Stimulated activated CD8-positive, alpha-beta memory T cell treated with anti-CD3 and anti-CD28 coated beads, Interleukin-15, amount 100 ng/mL, for 4 hours (primary cell): ENCODE measurements around the gene SOCS1.

ENCODE experiments used
- DNase-seq, 2 donors: peaks; one replicate each; pipeline ENCODE4 v3.0.0-alpha.2; 2020; ENCODE audit warnings: low read depth in 2 of 2

Gene SOCS1

DNA sequence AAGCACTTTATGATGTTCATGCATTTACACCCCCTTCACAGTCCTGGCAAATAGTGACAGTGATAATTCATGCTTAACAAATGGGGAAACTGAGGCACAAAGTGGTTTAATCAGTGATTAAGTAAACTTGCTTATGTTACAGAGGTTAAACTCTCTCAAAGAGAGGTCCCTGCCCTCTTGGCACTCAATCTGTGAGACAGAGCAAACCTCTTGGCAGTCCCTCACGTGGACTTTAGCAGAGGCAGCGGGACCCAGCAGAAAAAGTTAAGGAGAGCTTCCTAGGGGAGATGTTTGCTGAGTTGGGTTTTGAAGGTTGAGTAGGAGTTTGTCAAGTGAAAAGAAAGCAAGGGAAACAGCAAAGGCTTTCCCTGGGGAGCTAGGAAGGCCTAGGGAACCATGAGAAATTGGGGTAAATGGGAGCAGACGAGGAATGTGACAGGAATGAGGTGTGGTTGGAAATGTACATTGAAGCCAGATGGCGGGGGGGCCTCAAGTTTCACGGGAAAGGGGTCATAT, 10.7 kb downstream of the SOCS1 start:
- DNase-seq = no peak

DNA sequence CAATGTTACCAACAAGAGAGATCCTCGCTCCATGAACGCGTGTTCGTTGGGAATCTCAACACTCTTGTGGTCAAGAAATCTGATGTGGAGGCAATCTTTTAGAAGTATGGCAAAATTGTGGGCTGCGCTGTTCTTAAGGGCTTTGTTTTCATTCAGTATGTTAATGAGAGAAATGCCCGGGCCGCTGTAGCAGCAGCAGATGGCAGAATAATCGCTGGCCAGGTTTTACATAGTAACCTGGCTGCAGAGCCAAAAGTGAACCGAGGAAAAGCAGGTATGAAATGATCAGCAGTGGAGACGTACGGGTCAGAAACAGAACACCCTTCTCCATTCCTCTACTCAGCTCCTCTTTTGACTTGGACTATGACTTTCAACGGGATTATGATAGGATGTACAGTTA, 13.3 kb downstream of the SOCS1 start:
- DNase-seq = no peak

DNA sequence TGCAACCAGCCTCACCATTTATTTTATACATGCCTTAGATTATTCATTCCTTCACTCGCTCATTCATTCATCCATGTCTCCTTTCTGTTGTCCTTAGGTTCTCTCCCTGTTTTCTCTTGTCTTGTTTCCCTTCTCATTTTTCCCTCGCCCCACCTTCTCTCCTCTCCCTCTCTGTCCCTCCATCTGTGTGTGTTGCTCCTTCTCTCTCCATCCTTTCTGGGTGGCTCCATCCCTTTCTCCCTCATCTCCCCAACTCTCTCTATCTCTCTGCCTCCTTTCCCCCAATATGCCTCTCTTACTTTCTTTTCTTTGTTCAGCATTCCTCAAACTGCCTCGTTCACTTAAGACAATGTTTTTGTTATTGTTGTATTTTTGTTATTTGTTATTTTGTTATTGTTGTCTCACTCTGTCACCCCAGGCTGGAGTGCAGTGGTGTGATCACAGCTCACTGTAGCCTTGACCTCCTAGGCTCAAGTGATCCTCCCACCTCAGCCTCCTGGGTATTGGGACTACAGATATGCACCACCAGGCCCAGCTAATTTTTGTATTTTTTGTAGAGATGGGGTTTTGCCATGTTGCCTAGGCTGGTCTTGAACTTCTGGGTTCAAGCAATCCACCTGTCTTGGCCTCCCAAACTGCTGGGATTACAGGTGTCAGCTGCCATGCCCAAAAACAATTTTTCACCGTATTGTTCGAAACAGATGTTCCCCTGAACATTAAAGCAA, 14.4 kb downstream of the SOCS1 start:
- DNase-seq = no peak

GRCh38 chr16:11240636-11241473, 15.1 kb downstream of the SOCS1 start:
- no peak for DNase-seq

GRCh38 chr16:11239644-11240632, 16.1 kb downstream of the SOCS1 start:
- no peak for DNase-seq

DNA sequence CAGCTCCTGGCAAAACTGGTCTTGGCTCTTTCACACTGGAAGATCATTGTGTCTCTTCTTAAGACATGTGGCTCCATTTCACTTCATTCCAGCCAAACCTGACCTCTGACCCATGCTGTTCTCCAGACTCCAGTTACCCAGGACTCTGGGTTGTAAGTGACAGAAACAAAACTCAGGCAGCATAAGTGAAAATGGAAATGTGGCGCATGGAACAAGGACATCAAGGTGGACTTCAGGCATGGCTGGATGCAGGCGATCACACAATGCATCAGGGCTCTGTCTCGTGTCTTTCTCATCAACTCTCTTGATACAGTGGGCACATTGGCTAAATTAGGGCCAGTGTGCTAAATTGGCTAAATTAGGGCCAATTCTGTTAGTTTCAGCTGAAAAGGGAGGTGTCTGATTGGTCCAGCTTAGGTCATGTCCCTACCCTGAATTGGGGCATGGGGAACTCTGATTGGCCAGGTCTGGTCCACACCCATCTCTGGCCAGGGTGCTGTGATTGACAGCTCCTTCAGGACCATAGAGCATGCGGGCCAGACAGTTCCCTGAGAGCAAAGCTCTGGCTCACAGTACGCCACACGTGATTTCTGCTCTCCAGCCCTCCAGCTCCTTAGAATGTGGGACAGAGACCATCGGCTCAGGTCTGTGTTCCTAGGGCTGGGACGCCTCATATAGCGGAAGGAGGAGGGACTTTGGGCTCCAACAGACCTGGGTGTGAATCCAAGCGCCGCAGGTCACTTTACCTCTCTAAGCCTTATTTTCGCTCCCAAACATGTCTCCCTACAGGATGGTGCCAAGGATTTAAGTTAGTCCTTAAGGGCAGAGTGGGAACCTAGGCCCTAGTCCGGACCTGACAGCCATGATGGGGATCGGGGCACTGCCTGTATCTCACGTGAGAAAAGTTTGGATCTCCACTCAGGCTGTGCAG, 17.5 kb downstream of the SOCS1 start:
- DNase-seq = no peak

DNA sequence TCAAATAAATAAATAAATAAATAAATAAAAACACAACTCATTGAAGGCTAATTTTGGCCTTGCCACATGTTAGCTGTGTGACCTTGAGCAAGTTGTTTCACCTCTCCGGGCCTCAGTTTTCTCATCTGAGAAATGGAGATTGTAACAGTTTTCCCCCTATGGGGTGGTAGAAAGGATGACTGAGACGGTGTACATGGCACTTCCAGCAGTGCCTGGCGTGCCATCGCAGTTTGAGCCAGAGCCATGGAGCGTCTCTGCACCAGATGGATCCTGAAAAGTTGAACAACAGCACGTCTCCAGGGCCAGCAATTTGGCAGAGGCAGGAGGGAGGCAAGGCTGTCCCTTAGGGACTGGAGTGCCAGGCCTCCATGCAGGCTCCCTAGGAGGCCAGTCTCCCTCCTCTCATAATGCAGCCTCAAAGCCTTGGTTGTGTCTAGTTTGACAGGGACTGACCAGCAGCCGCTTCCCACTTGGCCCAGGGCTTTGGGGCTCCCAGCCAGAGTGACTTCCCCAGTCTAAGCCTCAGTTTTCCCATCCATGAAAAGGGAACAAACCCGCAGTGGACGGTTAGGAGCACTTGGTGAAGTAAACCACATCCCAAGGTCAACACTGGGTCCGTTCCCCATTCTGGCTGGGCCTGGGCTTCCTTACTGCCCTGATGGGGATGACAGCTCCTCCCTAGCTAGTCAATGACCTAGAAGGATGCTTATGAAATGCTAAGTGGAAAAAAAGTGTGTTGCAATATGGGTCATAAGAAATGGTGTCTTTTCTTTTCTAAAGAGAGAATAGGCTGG, 19.3 kb downstream of the SOCS1 start:
- DNase-seq = no peak

GRCh38 chr16:11235703-11235991, 20.4 kb downstream of the SOCS1 start:
- no peak for DNase-seq

GRCh38 chr16:11234884-11235702, 20.9 kb downstream of the SOCS1 start:
- DNase-seq = no peak

DNA sequence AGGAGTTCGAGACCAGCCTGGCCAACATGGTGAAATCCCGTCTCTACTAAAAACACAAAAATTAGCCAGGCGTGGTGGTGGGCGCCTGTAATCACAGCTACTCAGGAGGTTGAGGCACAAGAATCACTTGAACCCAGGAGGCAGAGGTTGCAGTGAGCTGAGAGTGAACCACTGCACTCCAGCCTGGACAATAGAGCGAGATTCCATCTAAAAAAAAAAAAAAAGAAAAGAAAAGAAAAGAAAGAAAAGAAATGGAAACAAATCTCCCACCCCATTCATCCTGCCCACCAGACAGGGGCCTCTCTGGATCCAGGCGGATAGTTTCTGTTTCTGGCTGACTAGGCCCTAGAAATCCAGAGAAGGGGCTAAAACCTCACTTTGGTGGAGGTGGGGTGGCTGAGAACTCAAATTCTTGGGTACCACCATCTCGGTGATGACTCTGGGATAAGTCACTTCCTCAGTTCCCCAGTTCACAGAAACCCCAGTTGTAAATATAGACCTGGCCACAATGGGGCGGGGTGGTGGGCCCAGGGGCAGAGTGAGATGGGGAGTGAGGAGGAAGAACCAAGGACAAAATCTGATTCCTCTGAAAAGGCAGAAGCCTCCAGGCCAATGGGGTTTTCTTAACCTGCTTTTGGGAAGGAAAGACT, 22.2 kb downstream of the SOCS1 start:
- peak; percentile 58 to 71 for DNase-seq

DNA sequence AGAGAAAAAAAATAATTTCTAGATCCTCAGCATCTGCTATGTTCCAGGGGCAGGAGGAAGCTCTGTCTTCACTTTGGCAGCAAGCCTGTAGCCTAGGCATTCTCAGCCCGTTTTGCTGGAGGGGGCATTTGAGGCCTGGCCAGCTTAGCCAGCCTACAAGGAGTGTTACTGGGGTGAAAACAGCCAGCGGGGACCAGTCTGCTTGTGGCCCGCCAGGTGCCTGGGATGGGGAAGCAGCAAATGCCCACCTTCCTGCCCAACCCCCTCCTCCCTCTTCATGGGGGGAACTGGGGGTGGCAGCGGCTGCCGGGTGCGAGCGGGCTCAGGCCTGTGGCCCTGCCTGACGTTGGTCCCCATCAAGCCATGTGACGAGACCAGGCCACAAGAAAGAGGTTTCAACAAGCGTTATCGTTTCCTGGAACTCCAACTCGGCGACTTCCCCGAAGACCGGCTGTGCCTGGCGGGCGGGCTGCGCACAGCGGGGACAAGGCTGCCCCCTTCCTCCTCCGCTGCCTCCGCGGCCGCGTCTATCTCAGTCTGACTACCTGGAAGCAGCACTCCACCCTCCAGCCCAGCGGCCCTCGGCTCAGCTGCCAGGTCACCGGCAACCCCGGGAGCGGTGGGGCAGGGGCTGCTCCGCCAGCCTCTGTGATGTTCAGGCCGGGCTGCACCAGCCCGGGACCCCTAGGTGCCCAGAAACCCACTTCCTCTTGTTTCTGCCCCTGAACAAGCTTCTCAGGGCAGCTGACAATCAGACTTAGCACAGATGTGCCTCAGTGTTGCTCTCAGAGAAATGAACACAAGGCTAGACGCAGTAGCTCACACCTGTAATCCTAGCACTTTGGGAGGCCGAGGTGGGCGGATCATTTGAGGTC, 22.9 kb downstream of the SOCS1 start:
- peak; percentile 82 to 86 for DNase-seq

- no peak for DNase-seq
Measured at GRCh38 chr16:11232302-11232851, 23.6 kb downstream of the SOCS1 start.

- DNase-seq = no peak
Measured at GRCh38 chr16:11231367-11231970, 24.5 kb downstream of the SOCS1 start.

- DNase-seq = no peak
Measured at GRCh38 chr16:11229906-11230305, 26.1 kb downstream of the SOCS1 start.

- DNase-seq = no peak
Measured at GRCh38 chr16:11229432-11229831, 26.6 kb downstream of the SOCS1 start.

DNA sequence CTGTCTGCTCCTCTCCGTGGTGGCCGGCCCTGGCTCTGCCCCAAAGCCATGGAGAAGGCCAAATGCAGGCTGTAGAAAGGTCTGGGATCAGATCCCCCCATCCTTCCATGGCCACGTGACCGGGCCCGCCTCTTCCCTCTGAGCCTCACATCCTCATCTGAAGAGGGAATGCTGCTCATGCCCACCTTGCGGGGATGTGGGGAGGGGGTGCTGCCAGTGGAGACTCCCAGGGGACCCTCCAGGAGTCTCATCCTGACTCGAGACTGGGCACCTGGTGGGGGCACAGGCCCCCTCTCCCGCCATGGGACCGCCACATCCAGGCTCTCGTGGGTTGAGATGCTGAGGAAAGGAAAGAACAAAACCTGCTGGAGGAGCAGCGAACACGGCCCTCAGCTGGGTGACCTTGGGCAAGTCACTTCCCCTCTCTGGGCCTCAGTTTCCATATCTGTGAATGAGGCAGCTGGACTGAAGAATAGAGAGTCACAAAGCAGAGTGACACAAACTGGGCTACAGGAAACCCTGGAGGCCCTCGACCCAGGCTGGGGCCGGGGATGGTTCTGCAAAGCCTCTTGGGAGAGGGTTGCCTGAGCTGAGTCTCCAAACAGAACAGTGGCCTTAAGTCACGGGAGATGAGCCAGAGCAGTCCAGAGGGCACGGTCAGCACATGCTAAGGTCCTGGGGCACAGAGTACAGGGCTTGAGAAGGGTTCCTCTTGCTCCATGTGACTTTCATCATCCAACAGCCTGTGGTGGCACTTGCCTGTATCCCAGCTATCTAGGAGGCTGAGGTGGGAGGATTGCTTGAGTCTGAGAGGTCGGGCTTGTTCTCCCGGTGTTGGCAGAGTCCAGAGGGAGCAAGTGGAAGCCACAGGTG, 30.1 kb downstream of the SOCS1 start:
- no peak for DNase-seq
